ENCODE measurements around the gene LPP.
A peak's percentile ranks its signal among the peaks of the same experiment; 100 is the strongest.

Gene LPP

DNA sequence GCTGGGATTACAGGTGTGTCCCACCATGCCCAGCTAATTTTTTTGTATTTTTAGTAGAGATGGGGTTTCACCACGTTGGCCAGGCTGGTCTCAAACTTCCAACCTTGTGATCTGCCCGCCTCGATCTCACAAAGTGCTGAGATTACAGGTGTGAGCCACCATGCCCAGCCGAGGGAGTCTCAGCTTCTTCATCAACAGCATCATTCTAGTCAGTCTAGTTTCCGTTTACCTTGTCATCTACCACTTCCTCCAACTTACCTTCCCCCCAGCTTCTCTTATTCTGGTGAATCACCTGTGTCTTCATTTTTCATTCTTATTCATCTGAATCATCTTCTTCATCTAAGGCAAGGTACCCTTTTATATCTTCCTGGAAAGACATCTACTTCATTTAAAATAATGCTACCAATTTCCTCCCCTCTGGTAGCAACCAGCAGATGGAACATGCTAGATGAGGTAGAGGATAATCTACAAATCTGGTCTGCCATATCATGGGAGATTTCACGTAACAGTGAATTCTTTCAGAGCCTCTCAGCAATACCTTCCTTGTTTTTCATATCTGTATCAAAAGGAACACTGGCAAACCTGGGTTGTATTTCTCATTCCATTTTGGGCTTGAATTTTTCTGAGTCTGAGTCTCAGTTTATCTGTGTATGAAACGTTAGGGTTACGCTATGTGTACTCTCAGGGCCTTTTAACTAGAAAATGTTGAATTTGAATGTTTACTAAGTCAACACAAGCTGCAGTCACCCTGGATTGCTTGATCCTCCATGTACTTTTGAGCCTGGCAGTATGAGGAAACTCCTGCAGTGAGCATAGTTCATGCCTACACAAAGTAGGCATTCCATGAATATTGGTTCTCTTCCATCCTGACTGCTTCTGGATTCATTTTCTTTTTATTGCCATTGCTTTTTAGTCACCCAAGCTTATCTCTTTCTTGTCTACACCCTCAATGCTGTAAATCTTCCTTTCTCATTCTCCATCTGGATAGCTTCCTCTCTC, 16.8 kb downstream of the LPP start:
- DNase-seq, result no peak

DNA sequence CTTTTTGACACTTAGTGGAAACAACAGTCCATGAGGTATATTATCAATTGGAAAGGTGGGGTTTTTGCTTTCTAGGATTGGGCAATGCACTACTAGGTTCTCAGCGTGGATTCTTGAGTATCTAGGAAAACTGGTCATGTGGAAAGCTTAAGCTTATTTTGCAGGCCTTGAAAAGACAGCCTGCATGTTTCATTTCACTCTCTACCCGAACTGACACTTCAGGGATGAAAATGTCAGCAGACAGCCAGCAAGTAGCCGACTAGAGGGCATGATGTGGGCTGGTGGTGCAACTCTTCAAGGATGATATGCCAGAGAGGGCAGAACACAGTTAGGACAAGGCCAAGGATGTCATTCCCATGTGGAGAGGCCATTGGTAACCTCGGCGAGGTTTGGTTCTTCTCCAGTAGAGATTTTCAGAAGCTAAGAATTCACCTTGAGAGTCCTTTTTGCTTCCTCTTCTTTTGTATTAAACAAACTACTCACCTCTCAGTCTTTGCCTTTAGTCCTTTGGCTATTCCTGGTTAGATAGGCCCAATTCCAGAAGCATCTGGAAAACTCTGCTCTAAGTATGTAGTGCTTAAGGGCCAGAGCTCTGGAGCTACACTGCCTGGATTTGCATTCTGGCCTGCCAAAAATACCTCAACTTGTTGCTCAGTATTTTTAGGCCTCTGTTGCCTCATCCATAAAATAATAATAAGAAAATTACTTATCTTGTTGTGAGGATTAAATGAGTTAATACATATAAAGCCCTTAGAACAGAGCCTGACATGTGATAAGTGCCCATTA, 17.9 kb downstream of the LPP start:
- no peak for DNase-seq

DNA sequence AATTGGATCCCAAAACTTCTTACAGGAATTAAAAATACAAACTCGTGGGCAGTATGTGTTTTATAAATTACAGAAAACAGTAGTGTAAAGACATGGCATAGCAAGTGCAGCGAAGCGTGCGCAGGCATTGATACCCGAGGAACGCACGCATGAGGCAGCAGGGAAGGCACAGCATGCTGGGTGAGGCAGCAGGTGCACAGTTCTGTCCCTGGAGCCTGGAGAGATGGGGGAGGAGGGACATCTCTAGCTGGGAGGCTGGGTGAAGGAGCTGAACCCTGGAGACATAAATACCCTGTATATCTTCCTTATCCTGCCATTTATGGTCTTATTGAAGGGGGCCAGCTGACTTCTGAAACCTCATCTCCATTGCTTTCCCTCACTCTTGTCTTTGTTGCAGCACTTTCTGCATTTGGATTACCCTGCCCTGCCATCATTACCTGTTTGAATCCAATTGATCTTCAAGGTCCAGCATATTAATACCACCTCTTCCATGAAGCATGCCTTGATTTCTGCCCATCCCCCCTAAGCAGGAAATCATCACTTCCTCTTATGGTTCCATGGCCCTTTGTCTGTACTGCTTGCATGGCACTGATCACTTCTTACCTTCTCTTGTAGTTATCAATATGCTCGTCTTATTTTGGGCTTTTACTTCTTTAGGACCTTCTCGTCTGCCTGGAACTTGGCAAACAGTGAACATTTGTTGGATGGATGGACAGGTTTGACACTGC, 20.5 kb downstream of the LPP start:
- no peak for DNase-seq

DNA sequence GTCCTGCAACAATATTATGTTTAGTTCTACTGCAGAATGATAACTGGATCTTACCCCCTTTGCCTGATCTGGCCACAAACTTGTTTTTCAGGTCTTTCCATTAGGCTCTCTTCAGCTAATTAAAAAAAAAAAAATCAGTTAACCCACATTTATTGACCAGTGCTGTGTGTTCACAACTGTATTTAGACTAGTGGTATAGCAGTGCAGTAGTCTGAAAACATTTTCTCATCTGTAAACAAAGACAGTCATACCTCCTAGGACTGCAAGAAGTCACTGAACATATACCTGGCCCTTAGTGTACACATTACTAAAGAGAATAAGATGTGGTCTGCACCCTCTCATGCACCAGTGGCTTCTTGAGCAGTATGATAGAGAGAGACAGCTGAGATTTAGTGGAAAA, 22.5 kb downstream of the LPP start:
- DNase-seq, result no peak

DNA sequence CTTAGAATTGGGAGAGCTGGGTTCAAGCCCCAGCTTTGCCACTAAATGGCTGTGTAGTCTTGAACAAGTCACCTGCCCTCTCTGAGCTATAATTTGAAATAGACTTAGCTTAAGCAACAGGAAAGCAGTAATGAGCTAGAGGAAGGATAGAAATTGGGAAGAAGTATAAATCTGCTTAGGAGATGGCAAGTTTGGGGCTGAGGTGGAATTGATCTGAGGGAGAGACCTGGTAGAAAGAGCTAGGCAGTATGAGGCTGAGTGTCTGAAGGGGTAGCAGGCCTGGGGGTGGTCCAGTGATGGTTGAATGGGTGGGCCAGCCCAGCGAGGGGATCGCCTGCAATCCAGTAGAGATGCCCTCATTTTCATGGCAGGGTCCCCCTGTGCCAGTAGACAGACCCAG, 22.9 kb downstream of the LPP start:
- no peak for DNase-seq

DNA sequence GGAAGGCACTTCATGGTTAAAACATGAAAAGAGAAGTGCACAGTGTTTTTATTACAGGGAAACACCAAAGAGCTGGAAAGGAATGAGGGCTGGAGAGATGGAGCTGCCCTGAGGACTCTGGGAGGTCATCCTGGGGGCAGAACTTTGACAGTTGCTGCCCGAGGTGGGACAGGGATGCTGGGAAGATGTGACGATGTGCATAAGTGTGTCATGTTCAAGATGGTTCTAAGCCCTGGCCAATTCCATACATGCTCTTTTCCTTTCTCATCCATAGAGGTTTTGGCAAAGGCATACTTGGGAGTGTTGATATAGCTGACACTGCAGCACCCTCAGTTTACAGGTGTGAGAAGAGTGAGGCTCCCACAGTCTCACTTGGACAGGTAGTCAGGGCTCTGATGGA, 23.8 kb downstream of the LPP start:
- DNase-seq, result no peak

DNA sequence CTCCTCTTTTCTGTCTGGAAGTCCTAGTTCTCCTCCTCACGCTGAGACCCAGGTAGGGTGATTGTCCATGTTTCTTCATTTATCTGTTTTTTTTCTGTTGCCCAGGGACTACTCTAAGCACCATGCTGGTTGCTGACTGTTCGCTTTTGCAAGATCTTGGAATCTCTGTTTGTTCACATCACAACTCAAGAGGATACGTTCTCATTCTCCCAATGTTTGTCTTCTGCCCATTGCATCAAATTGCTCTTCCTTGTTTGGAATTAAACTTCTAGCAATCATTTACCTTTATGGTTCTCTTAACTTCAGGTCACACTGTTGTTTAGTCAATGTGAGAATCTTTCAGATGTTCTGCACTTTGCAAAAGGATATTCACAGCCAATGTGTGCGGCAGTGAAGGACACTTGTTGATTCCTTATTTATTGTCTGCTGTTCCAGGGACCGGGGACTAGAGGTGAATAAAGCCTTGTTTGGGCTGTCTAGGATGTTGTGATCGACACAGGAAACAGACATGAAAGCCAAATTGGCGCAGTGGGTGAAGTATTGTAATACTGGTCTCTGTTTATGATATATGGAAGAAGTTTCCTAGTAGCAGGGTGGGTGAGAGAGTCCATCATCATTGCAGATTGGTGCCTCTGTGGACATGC, 24.5 kb downstream of the LPP start:
- DNase-seq, result no peak

DNA sequence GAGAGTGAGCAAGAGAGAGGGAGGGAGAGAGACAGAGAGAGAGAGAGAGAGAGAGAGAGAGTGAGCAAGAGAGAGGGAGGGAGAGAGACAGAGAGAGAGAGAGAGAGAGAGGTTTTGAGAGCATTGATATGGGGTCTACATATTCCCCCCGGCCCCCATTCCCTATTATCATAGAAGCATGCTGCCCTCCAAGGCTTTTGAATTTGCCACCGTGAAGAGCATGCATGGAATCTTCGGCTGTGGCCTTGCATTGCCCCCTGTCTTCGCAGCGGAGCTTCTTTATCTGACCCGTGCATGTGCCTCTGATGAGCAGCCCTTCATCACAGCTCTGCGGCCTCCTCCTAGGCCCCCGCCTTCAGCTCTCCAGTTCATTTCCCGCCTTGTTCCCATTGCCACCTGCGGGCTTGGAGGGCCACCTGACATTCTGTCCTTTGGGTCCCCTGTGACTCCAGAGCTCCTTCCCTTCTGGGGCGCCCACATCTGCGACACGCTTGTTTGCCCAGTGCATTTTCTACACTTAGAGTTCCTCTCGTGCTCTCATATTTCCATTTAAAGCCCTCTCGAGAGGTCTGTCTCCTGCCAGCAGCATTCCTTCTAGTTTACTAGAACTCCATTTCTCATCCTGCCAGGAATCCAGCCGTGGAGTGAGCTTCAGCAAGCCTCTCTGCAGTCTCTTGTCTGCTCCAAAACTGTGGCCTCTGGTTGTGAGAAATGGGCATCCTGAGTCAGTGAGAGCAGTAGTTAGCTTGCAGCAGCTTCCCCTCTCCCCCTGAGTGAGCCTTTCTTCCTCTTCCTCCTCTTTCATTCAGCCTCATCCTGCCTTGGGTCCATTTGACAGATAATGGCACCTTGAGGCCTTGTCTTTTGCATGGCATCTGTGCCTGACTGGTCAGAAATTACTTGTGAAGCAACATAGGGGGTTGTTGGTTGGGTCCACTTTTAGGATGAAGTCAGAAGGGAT, 25.3 kb downstream of the LPP start:
- DNase-seq, result peak; percentile 81

DNA sequence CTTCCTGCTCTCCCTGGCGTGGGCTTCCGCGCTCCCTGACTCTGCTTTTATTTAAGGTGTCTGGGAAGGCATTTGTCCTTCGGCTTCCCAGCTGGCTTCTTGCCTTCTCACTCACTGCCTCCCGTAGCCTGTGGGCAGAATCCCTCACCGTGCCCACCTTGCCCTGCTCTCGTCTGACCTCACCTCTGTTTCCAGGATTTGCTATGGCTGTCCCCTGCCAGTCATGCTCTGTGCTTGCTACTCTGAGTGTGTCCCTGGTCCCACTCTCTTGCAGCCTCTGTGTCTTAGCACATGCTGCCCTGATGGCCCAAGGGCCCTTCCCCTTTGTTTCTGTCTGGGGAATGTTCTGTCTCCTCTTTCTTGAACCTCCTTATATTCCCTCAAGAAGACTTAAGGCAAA, 26.2 kb downstream of the LPP start:
- no peak for DNase-seq

DNA sequence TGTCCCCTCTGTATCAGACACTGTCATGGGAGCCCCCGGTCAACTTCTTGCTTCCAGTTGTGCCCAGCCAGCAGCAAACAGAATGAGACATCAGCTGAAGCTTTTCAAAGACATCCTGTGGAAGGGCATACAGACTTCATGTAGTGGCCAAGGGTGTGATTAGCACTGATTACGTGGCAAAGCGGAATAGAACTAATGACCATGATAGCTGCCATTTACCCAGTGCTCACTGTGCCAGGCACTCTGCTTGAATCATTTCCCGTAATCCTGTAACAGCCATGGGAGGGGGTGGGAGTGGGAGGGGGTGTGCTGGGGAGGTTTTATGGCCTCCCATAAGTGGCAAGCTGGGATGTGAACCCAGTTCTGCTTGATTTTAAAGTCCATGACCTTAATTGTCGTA, 29.5 kb downstream of the LPP start:
- DNase-seq, result no peak

DNA sequence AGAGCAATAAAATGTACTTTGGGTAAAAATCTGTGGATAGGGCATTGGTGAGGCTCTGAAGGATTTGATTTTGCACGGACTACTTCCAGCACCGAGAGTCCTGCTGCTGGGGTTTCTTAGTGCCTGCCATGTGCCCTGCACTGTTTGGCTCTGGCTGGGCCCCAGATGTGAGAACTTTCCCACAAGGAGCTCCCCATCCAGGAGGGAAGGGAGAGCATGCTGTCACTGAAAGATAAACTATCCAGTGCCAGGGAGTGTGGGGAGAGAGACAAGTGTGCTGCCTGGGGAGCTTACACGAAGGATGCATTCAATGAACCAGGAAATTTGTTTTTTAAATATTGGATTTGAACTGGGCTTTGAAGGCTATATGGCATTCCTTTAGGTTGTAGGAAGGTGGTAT, 30.2 kb downstream of the LPP start:
- DNase-seq, result no peak

DNA sequence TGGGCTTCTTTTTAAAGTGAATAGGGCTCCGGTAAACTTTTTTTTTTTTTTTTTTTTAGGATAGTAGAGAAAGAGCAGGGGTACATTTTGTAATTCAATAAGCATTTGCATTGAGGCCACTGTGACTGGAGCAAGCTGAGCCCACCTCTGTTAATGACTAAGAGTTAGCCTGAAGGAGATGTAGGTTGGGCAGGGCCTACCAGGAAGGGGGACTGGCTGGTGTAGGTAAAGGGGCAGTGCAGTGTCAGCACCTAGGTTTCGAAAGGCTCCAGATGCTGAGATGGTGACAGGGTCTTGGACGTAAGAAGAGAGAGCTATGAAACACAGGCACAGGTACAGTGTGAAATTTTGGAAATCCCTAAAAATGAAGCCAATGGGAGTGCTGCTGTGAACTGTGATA, 30.7 kb downstream of the LPP start:
- no peak for DNase-seq

DNA sequence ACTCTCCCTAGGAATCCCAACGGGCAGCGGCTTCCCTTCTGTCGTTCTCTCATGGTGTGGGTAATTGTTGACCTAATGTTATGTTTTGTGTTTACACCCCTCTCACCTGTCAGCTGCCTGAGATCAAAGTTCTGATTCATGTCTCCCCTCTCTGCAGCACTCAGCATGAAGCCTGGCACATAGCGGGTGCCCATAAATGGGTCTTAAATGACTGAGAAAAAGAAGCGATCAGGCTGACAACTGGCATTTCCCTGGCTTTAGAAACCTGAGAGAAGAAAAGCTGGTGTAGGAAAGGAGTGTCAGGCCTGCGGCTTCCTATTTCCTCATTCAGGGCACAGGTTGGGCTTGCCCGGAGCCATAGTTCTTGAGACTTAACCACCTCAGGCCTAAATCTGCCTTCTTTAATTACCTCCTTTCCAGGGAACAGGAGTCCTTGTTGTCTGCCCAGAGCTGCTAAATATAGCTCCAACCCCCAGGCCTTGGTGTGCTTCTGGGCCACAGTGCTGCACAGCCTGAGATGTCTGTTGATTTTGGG, 31.8 kb downstream of the LPP start:
- DNase-seq, result peak; percentile 43

DNA sequence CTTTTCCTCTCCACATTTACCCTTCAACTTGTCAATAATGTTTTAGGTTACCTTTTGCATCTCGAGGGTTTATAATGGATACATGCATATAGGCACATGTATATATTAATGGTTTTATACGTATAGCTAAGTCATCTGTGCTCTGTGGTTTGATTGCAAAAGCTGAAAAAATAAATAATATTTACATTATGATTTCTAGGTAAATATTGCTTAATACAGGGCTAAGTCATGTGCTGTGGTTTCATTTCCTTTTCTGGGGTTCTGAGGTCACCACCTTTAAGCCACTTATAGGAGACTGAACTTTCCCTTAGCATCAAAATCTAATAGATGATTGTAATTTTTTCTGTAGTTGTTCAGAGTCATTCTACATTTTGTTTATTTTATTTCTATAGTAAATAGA, 33.1 kb downstream of the LPP start:
- DNase-seq, result no peak

DNA sequence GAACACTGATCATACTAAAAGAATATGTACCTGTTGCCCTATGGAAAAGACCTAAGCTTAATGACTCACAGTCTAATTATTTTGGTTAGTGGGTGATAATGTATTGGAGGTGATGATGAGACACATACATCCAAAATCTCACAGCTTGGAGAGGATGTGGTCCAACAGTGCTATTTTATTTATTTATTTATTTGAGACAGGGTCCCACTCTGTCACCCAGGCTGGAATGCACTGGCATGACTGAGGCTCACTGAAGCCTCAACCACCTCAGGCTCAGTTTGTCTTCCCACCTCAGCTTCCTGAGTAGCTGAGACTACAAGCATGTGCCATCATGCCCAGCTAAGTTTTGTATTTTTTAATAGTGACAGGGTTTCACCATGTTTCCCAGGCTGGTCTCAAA, 35.0 kb downstream of the LPP start:
- no peak for DNase-seq

DNA sequence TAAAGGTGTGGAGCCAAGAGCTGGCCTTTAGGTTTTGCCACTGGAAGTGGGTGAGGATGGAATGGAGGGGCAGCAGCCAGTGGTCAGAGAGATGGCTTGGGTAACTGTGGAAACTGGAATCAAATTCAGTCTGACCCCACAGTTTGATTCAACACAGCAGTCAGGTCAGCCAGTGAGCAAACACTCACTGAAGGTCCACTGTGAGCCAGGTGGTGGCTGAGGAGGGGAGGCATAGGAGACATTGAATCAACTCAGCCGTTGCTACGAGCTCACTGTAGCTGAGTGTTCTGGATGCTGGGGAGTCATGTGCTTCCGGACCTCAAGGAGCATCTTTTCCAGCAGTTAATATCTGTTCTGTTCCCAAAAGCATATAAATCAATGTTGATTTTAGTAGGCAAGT, 37.5 kb downstream of the LPP start:
- DNase-seq, result no peak

DNA sequence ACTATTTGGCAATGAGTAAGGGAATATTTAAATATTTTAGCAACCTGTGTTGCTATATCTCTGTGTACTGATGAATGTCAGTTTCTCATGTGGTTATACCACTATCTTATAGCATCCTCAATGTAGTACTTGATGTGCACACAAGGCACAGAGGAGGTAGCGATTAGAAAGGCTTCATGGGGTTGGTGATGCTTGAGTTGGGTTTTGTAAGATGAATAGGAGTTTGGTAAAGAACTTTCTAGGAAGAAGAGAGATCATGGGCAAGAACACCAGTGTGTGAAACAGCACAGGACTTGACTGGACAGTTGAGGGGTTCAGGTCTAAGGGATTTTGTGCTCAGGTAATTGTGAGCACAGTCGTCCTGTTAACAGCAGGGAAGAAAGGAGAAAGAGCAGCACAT, 38.1 kb downstream of the LPP start:
- no peak for DNase-seq

DNA sequence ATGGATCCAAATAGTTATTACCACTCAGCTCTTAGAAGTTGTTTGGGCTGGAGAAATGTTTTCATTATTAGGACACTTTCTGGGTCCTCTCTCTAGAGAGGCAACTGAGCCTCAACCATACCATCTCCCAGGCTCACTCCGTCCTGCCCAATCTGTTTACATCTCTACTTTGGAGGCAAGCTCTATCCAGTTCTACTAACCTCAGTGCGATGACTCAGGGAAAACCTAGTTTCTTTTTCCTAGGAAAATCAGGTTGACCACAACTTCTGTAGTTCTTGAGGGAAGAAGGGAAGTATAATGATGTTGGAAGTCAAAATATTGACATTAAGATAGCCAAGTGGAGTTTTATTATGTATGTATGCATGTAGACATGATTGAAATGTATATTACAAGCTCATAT, 40.4 kb downstream of the LPP start:
- DNase-seq, result peak; percentile 57

DNA sequence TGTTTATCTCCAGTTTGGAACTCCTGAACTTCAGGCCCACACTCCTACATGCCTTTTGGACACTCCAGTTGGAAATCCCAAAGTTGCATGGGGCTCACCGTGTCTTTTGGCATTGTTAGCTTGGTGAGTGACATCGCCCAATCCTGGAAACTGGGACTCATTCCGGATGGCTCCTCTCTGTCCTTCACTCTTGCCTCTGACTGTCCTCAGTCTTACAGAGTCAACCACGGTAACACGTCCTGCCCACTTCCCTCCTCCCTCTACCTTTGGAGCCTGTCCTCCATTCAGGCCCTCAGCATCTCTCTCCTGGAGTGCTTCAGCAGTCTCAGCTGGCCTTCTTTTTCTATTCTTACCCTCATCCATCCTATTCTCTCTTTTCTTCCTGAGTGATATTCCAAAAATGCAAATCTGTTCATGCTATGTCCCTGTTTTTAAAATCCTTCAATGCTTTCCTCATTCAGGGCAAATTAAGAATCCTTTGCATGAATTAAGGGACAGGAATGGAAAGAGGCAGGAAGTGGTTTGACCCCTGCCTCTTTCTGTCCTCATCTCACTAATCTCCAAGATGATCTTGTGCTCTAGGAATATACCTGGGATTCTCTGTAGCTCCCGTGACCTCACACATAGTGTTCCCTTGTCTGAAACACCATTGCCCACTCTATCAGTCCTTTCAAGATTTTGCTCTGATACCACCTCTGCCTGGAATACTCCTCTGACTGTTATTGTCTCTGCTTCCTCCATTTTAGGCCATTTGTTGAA, 42.5 kb downstream of the LPP start:
- DNase-seq, result peak; percentile 57

DNA sequence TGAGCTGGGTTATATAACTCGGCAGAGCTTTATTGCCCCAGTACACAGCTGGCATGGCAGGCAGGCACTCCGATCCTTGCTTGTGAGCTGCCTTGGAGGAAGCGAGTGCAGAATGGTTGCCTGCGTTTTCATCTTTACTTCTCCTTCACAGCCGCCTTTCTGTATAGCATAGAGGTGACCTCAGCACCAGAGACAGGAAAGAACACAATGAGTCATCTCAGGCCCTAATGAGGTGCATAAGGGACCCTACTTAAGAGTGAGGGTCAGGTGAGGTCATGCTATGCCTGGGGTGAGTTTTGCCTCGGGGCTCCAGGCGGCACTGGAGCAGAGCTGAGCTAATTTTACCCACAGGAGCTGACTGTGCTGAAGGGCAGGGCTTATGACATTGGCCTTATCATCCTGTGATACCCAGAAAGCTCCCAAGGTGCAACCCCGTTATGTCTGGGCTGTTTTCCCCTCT, 43.5 kb downstream of the LPP start:
- no peak for DNase-seq

DNA sequence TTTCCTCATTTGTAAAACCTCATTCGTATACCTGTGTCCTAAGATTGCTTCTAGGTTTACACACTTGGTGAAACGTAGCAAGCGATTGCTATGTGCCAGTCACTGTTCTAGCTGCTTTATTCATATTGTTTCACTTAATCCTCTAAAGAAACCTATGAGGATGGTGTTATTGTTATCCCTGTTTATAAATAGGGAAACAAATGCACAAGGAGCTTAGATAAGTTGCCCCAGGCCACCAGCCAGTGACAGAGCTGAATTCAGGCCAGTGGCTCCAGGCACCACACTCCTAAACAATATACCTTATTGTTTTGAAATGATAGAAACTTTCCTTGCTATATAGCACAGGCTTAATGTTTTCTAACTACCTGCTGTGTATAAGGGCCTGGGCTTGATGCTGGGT, 44.0 kb downstream of the LPP start:
- no peak for DNase-seq

Measured in fibroblast of upper back skin (primary cell).